Cardiac septum (tissue), 1 donor: Measurements from ENCODE around the gene MYO1D. TPM values are rescaled to one million over a fixed set of nuclear protein-coding genes. Genes with fewer than 3 reads are reported as not detected.
"Not testable (repeated sequence)": the region's sequence is repeated elsewhere in the genome, so short reads cannot be mapped to it uniquely, and the experiment has no call there.

Source experiments
- DNase-seq: peaks from one replicate; pipeline ENCODE4 v3.0.0-alpha.2; 2020; ENCODE audit warnings: low spot score
- intact Hi-C: fragments of 100-400 bp; cut with DNase I; formaldehyde crosslinking; loops from one replicate; pipeline ENCODE4 v1.14.0; 2022
- total RNA-seq: library from RNA; stranded (reverse); fragmentation: NEBNext Ultra II Directional; extraction: Animal tissue kit (Norgen Biotek cat#: 25700); gene quantifications from one replicate; pipeline ENCODE4 v1.2.1, GENCODE V29; 2021
- donor health status: DM: no; HTN: no; CAD: no.

MYO1D gene
- total RNA-seq, 1 donor from 2014 or later = 18.9 TPM

GRCh38 chr17:32660496-32660985 is 216.4 kb downstream of the MYO1D start:
- intact Hi-C loops = no loop called here
- no peak for DNase-seq

- intact Hi-C loops = loop anchor here (10.0 kb wide), 1 partner anchor 175 kb away; the partner anchor contains the start of gene CDK5R1
- DNase-seq = peak; percentile 80
These were observed 217.5 kb downstream of the MYO1D start for GRCh38 chr17:32659419-32659842.

- no peak for DNase-seq
- intact Hi-C loops = loop anchor here (10.0 kb wide), 1 partner anchor 174 kb away; the partner anchor contains the start of gene CDK5R1
These were observed 218.2 kb downstream of the MYO1D start for GRCh38 chr17:32658470-32659418.

GRCh38 chr17:32656886-32657285 is 220.0 kb downstream of the MYO1D start:
- no peak for DNase-seq
- intact Hi-C loops = loop anchor here (10.0 kb wide), 1 partner anchor 172 kb away; the partner anchor contains the start of gene CDK5R1

GRCh38 chr17:32654324-32654723 is 222.6 kb downstream of the MYO1D start:
- DNase-seq = no peak
- intact Hi-C loops = loop anchor here (10.0 kb wide), 1 partner anchor 170 kb away; the partner anchor contains the start of gene CDK5R1

GRCh38 chr17:32651084-32651483 is 225.8 kb downstream of the MYO1D start:
- intact Hi-C loops = loop anchor here (10.0 kb wide), 1 partner anchor 166 kb away; the partner anchor contains the start of gene CDK5R1

GRCh38 chr17:32648450-32648849 is 228.5 kb downstream of the MYO1D start:
- DNase-seq = no peak
- intact Hi-C loops = no loop called here

More at GRCh38 chr17:32651084-32651483, 225.8 kb downstream of the MYO1D start:
- DNase-seq = no peak

- intact Hi-C loops = no loop called here
- no peak for DNase-seq
These were observed 230.0 kb downstream of the MYO1D start for GRCh38 chr17:32646941-32647340.

- intact Hi-C loops, DNase-seq: not testable (repeated sequence)
These were observed 235.4 kb downstream of the MYO1D start for GRCh38 chr17:32641514-32641913.

GRCh38 chr17:32636598-32637218 is 240.2 kb downstream of the MYO1D start:
- intact Hi-C loops = no loop called here
- DNase-seq = no peak

GRCh38 chr17:32634167-32634566 is 242.8 kb downstream of the MYO1D start:
- intact Hi-C loops = no loop called here
- no peak for DNase-seq

GRCh38 chr17:32631341-32632096 is 245.4 kb downstream of the MYO1D start:
- intact Hi-C loops = no loop called here
- no peak for DNase-seq

GRCh38 chr17:32629563-32630190 is 247.2 kb downstream of the MYO1D start:
- intact Hi-C loops = no loop called here
- no peak for DNase-seq

GRCh38 chr17:32628271-32629044 is 248.5 kb downstream of the MYO1D start:
- intact Hi-C loops = no loop called here
- DNase-seq = no peak

- intact Hi-C loops = no loop called here
- DNase-seq = no peak
These were observed 249.5 kb downstream of the MYO1D start for GRCh38 chr17:32627239-32627996.

- intact Hi-C loops = no loop called here
- DNase-seq = no peak
These were observed 250.5 kb downstream of the MYO1D start for GRCh38 chr17:32626379-32626791.

- DNase-seq = no peak
- intact Hi-C loops = no loop called here
These were observed 251.0 kb downstream of the MYO1D start for GRCh38 chr17:32625971-32626370.

- DNase-seq = no peak
- intact Hi-C loops = no loop called here
These were observed 253.7 kb downstream of the MYO1D start for GRCh38 chr17:32623196-32623595.
